Measurements from ENCODE around the gene SKIC3.

Gene SKIC3

GRCh38 chr5:95583992-95584391, 29.2 kb upstream of the SKIC3 start:
- no peak for TF ChIP-seq CTCF (IDR thresholded peaks at IDR 0.05; ENCODE audit: low read depth, low read length)
- no peak overlapping the region for H3K4me3 ChIP-seq (ENCODE audit: low read depth, low read length)

DNA sequence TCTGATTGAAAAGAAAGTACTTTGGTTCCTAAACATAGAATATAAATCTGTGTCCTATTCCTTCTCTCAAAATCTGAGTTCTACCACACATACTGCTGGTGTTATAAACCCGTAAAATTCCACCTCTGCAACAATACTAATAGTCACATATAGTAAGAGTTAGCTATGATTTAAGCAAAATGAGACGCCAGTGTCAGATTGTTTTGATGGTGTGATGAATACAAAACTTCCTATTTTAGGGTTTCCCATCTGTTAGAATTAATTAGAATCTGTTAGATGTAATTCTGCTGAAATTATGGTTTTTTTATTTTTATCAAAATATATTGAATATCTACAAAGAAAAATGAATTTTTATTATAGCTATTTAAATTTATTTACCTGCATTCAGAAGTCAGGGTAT, 26.8 kb upstream of the SKIC3 start:
- no peak for TF ChIP-seq CTCF (IDR thresholded peaks at IDR 0.05; ENCODE audit: low read depth, low read length)
- no peak overlapping the region for H3K4me3 ChIP-seq (ENCODE audit: low read depth, low read length)

DNA sequence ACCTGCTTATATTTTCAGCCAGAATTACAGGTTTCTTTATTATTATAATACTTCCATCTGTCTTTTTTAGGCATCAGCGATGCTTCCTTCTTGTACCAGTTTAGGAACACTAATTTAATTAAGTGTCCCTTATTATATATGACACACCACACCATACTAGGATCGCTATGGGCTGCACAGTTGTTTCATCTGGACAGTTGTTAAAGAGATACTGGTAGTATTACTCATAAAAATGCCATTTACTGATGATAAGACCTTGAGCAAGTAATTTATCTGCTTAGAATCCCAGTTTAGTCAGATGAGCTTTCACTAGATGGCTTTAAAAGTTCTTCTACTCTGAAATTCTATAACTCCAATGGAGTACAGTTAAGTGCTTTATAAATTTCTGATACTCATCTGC, 17.2 kb upstream of the SKIC3 start:
- TF ChIP-seq CTCF (IDR thresholded peaks at IDR 0.05; ENCODE audit: low read depth, low read length) = no peak
- no peak overlapping the region for H3K4me3 ChIP-seq (ENCODE audit: low read depth, low read length)

- no peak for TF ChIP-seq CTCF (IDR thresholded peaks at IDR 0.05; ENCODE audit: low read depth, low read length)
These were observed 10.6 kb upstream of the SKIC3 start for GRCh38 chr5:95565280-95565920.

DNA sequence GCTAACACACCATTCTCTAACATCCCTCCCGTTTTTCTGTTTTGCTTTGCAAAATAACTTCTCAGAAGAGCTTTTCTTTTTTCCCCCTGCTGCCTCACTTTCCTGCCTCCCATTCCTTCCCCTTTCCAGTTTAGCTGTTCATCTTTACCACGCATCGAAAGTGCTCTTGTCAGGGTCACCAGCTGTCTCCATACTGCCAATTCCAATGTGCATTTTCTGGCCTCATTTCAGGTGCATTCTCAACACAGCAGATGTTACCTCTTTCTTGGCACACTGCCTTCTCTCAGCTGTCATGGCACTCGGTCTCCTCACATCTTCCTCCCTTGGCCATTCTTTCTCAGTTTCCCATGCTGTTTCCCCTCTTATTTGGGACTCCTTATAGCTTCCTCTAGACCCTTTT, 9.7 kb upstream of the SKIC3 start:
- H3K4me3 ChIP-seq (ENCODE audit: low read depth, low read length) = no peak overlapping the region
- no peak for TF ChIP-seq CTCF (IDR thresholded peaks at IDR 0.05; ENCODE audit: low read depth, low read length)

More at GRCh38 chr5:95565280-95565920, 10.6 kb upstream of the SKIC3 start:
- H3K4me3 ChIP-seq (ENCODE audit: low read depth, low read length) = no peak overlapping the region

DNA sequence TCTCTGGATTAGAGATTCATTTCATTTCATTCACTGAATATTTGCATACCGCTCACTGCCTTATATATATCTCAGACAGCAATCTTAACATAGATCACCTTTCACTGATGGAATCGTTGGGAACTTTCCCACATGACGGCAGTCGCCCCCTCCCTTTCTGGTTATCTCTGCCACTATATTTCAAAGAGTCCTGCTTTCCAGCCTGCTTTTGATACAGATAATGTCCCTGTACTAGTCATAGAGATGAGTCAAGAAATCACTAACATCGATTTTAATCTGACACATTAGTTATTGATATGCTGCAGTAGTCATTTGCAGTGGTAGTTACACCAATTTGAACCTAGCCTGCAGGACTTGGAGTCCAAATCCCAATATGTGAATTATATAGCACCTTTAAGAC, 8.6 kb upstream of the SKIC3 start:
- TF ChIP-seq CTCF (IDR thresholded peaks at IDR 0.05; ENCODE audit: low read depth, low read length) = no peak
- no peak overlapping the region for H3K4me3 ChIP-seq (ENCODE audit: low read depth, low read length)

- no peak overlapping the region for H3K4me3 ChIP-seq (ENCODE audit: low read depth, low read length)
- no peak for TF ChIP-seq CTCF (IDR thresholded peaks at IDR 0.05; ENCODE audit: low read depth, low read length)
These were observed 7.5 kb upstream of the SKIC3 start for GRCh38 chr5:95562282-95562681.
